T-cell (primary cell): ENCODE results near the gene ARHGAP40. TPM values are rescaled to one million over a fixed set of nuclear protein-coding genes. Genes with fewer than 3 reads are reported as not detected.

Experiments
- ATAC-seq, 4 experiments: fragments of 200-7000 bp in 3 of 4; fragments of 150-1000 bp in 1 of 4; cut with Tn5 transposase; replicated peaks in 1 of 4; 1 replicate in 3 of 4; 2 replicates in 1 of 4; pipeline ENCODE4 v1.10.0; 2021; ENCODE audit warnings: moderate library complexity in 3 of 4, mild to moderate bottlenecking in 2 of 4, moderate number of reproducible peaks in 1 of 4
- CTCF ChIA-PET, 2 donors: fragments of 300-600 bp; sonication (Branson Sonifier 250); formaldehyde crosslinking; loops; one replicate each; lab custom pipeline; 2022; ENCODE audit warnings: antibody characterized with exemption in 2 of 2; lab: Charles Lee
- POLR2A ChIA-PET, 2 donors: fragments of 300-600 bp; sonication (Branson Sonifier 250); formaldehyde crosslinking; loops; one replicate each; lab custom pipeline; 2022; ENCODE audit warnings: antibody characterized with exemption in 2 of 2; lab: Charles Lee
- DNase-seq, 35 experiments: peaks; one replicate each; pipeline versions ENCODE4 v3.0.0 to v3.0.0-alpha.2; 2013 to 2023
- H3K27ac ChIP-seq: one replicate; pipeline ENCODE4 v1.5.1; 2013; ENCODE audit warnings: low read length
- H3K27me3 ChIP-seq, 2 experiments: replicated peaks in 1 of 2; 1 replicate in 1 of 2; 2 replicates in 1 of 2; pipeline versions ENCODE4 v1.6.1 to v1.7.0; 2013; ENCODE audit warnings: low read length in 1 of 2, mixed read lengths in 1 of 2; ENCODE audit not compliant: control insufficient read depth in 2 of 2, insufficient read depth in 2 of 2; ENCODE audit errors: extremely low read depth in 1 of 2
- H3K36me3 ChIP-seq, 2 donors: 1 replicate in 1 of 2; 2 replicates in 1 of 2; pipeline versions ENCODE4 v1.6.1 to v1.7.0; 2013; ENCODE audit warnings: low read length in 1 of 2; ENCODE audit not compliant: control insufficient read depth in 2 of 2, insufficient read depth in 1 of 2; ENCODE audit errors: extremely low read depth in 1 of 2
- H3K4me1 ChIP-seq, 2 experiments: 1 replicate in 1 of 2; 2 replicates in 1 of 2; pipeline versions ENCODE4 v1.6.1 to v1.7.0; 2013; ENCODE audit warnings: low read length in 2 of 2, mixed read lengths in 1 of 2; ENCODE audit not compliant: insufficient read depth in 2 of 2, control insufficient read depth in 1 of 2; ENCODE audit errors: extremely low read depth in 1 of 2
- H3K4me3 ChIP-seq, 2 donors: 1 replicate in 1 of 2; 2 replicates in 1 of 2; pipeline versions ENCODE4 v1.5.1 to v1.7.0; 2013; ENCODE audit warnings: mild to moderate bottlenecking in 2 of 2, low read length in 1 of 2, moderate library complexity in 1 of 2; ENCODE audit not compliant: control insufficient read depth in 1 of 2; ENCODE audit errors: extremely low read depth in 1 of 2
- H3K9me3 ChIP-seq: 2 replicates; pipeline ENCODE4 v1.7.0; 2013
- H3K27ac Mint-ChIP-seq, 2 donors: one replicate each; pipeline ENCODE4 v1.8.0; 2020 to 2021; ENCODE audit warnings: mild to moderate bottlenecking in 2 of 2, mixed read lengths in 2 of 2
- H3K27me3 Mint-ChIP-seq, 2 donors: one replicate each; pipeline ENCODE4 v1.8.0; 2021 to 2022; ENCODE audit warnings: mixed read lengths in 2 of 2
- H3K36me3 Mint-ChIP-seq: one replicate; pipeline ENCODE4 v1.8.0; 2021; ENCODE audit warnings: mixed read lengths
- H3K4me1 Mint-ChIP-seq, 3 donors: one replicate each; pipeline ENCODE4 v1.8.0; 2020 to 2022; ENCODE audit warnings: mixed read lengths in 3 of 3, mild to moderate bottlenecking in 1 of 3
- H3K4me3 Mint-ChIP-seq, 3 donors: one replicate each; pipeline ENCODE4 v1.8.0; 2020 to 2022; ENCODE audit warnings: mild to moderate bottlenecking in 3 of 3, mixed read lengths in 3 of 3, moderate library complexity in 3 of 3
- H3K9me3 Mint-ChIP-seq, 3 donors: one replicate each; pipeline ENCODE4 v1.8.0; 2020 to 2022; ENCODE audit warnings: mixed read lengths in 3 of 3
- WGBS: methylation state at CpG from one replicate; pipeline ENCODE4 v1.1.5; 2013; ENCODE audit warnings: missing lambda C conversion rate; ENCODE audit not compliant: insufficient coverage; 5-methylcytosine and 5-hydroxymethylcytosine counted together
- total RNA-seq, 35 experiments: library from RNA in 6 of 35; stranded (reverse) in 6 of 35; fragments of 120-200 nt in 1 of 35; gene quantifications; one replicate each; pipeline versions ENCODE4 v1.2.1 to v1.2.4 and lab custom pipeline; 2013 to 2026

Gene ARHGAP40
- total RNA-seq, 5 donors from 2014 or later (not counting 1 experiment from before 2014, with no cell fraction given), result 0.28 TPM; not detected in 4

GRCh38 chr20:38670786-38671185, 69.2 kb downstream of the ARHGAP40 start:
- no peaks in the 10 kb centered on the region for H3K9me3 Mint-ChIP-seq
- H3K27me3 Mint-ChIP-seq, result peaks cover 46 to 81% of the 10 kb centered on the region in 2 donors

GRCh38 chr20:38671186-38671585, 69.6 kb downstream of the ARHGAP40 start:
- peaks cover 6 to 15% (median 10%) of the 10 kb centered on the region in 3 donors for H3K4me1 Mint-ChIP-seq
- H3K36me3 ChIP-seq, result no peaks in the 10 kb centered on the region
- H3K27ac Mint-ChIP-seq, result no peak overlapping the region
- WGBS, result 43% methylated on average over 3 of the region's 6 CpGs
- DNase-seq, result no peak
- no peaks in the 10 kb centered on the region for H3K9me3 Mint-ChIP-seq
- no peak overlapping the region for H3K4me3 ChIP-seq
- H3K27me3 ChIP-seq, result peaks cover 6 to 75% of the 10 kb centered on the region in 2 experiments
- POLR2A ChIA-PET, result no interaction called here
- no peaks in the 10 kb centered on the region for H3K9me3 ChIP-seq
- ATAC-seq, result no peak
- CTCF ChIA-PET, result no interaction called here
- H3K4me1 ChIP-seq, result peaks cover 0 to 17% of the 10 kb centered on the region in 2 experiments
- peaks cover 43 to 77% of the 10 kb centered on the region in 2 donors for H3K27me3 Mint-ChIP-seq
- H3K4me3 Mint-ChIP-seq, result no peak overlapping the region
- H3K27ac ChIP-seq, result no peak overlapping the region
- H3K36me3 Mint-ChIP-seq, result no peaks in the 10 kb centered on the region

More at GRCh38 chr20:38670786-38671185, 69.2 kb downstream of the ARHGAP40 start:
- Histone ChIP-seq H3K27me3 (peaks cover 6 to 79% of the 10 kb centered on the region in 2 experiments), H3K9me3 (no peaks in the 10 kb centered on the region), H3K4me3 (no peak overlapping the region), H3K27ac (no peak overlapping the region), H3K4me1 (peaks cover 0 to 17% of the 10 kb centered on the region in 2 experiments), H3K36me3 (no peaks in the 10 kb centered on the region)
- Mint-ChIP-seq H3K4me1 (peaks cover 6 to 15% (median 10%) of the 10 kb centered on the region in 3 donors), H3K27ac (no peak overlapping the region), H3K4me3 (no peak overlapping the region), H3K36me3 (no peaks in the 10 kb centered on the region)
- 100% methylated on average over 1 of the region's 3 CpGs for WGBS
- no peak for ATAC-seq
- no peak for DNase-seq
- ChIA-PET POLR2A (no interaction called here), CTCF (no interaction called here)

DNA sequence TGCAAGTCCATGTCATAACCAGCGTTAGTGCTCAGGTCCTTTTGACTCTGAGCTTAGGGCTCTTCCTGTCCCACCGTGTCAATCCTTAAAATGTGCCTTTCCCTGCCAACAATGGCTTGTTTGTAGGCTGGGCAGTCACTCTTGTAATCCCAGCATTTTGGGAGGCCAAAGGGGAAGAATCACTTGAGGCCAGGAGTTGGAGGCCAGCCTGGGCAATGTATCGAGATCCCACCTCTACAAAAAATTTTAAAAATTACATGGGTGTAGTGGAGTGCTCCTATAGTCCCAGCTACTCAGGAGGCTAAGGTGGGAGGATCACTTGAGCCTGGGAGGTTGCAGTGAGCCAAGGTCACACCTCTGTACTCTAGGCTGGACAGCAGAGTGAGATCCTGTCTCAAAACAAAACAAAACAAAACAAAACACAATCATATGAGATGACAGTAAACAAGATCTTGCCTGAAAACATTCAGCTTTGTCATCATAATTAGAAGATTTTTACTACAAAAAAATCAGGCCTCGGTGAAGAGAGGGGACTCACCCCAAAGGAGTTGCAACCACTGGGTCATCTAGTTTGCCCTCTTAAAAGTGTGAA, 70.2 kb downstream of the ARHGAP40 start:
- Mint-ChIP-seq H3K36me3 (no peaks in the 10 kb centered on the region), H3K27me3 (peaks cover 43 to 72% of the 10 kb centered on the region in 2 donors), H3K27ac (no peak overlapping the region), H3K4me1 (peaks cover 6 to 15% (median 10%) of the 10 kb centered on the region in 3 donors), H3K4me3 (no peak overlapping the region), H3K9me3 (no peaks in the 10 kb centered on the region)
- Histone ChIP-seq H3K36me3 (no peaks in the 10 kb centered on the region), H3K27me3 (peaks cover 6 to 69% of the 10 kb centered on the region in 2 experiments), H3K9me3 (no peaks in the 10 kb centered on the region), H3K4me1 (peaks cover 0 to 17% of the 10 kb centered on the region in 2 experiments), H3K27ac (no peak overlapping the region), H3K4me3 (no peak overlapping the region)
- WGBS, result 80% methylated on average over 2 of the region's 4 CpGs
- DNase-seq, result no peak
- CTCF ChIA-PET, result no interaction called here
- POLR2A ChIA-PET, result no interaction called here
- no peak for ATAC-seq

DNA sequence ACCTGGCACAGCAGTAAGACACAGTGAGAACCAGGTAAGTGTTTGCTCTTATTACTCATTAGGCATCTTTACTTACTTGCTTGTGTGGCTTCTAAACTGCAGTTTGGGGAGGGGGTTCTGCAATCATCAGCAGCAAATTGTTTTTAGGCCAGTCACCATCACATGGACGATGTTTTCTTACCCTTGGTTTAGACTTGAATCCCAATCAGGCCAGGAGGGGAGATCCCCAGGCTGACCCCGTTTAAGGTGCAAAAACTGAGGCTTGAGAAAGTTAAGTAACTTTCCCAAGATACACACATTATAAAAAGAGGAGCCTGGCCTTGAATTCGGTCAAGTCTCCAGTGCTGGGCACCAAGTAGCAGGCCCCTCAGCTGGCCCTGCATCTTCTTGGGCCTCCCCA, 70.9 kb downstream of the ARHGAP40 start:
- Histone ChIP-seq H3K27me3 (peaks cover 6 to 63% of the 10 kb centered on the region in 2 experiments), H3K4me1 (peaks cover 0 to 17% of the 10 kb centered on the region in 2 experiments), H3K27ac (no peak overlapping the region), H3K4me3 (no peak overlapping the region), H3K9me3 (no peaks in the 10 kb centered on the region), H3K36me3 (no peaks in the 10 kb centered on the region)
- 57% methylated on average over 1 of the region's 3 CpGs for WGBS
- Mint-ChIP-seq H3K36me3 (no peaks in the 10 kb centered on the region), H3K9me3 (no peaks in the 10 kb centered on the region), H3K27ac (no peak overlapping the region), H3K4me3 (no peak overlapping the region), H3K4me1 (peaks cover 6 to 15% (median 10%) of the 10 kb centered on the region in 3 donors), H3K27me3 (peaks cover 42 to 69% of the 10 kb centered on the region in 2 donors)
- ATAC-seq, result no peak
- CTCF ChIA-PET, result no interaction called here
- POLR2A ChIA-PET, result no interaction called here
- no peak for DNase-seq

DNA sequence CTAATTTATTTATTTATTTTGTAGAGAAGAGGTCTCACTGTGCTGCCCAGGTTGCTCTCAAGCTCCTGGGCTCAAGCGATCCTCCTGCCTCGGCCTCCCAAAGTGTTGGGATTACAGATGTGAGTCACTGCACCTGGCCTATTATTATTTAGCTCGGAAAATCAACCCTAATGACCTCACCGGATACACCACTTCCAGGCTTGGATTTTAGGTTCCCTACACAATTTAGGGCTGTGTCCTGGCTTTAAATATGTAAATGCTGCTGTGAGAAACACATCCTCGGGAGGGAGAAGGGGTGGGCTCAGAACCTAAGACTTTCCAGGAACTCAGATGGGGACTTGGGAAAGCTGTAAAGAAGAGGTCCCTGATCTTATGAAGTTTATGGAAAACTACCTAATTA, 71.7 kb downstream of the ARHGAP40 start:
- Histone ChIP-seq H3K36me3 (no peaks in the 10 kb centered on the region), H3K27me3 (peaks cover 6 to 56% of the 10 kb centered on the region in 2 experiments), H3K9me3 (no peaks in the 10 kb centered on the region), H3K4me1 (peaks cover 0 to 17% of the 10 kb centered on the region in 2 experiments), H3K27ac (no peak overlapping the region), H3K4me3 (peak overlapping the region; percentile 59 to 82)
- no peak overlapping the region for H3K27ac Mint-ChIP-seq
- CTCF ChIA-PET, result interaction anchor here in 1 of 2 donors (0.6 to 1.1 kb wide), 2 partner anchors 18 to 216 kb away, joined by 3 read pairs; no protein-coding TSS in a partner anchor
- DNase-seq (no peak), ATAC-seq (no peak)
- peaks cover 6 to 15% (median 10%) of the 10 kb centered on the region in 3 donors for H3K4me1 Mint-ChIP-seq
- H3K36me3 Mint-ChIP-seq, result no peaks in the 10 kb centered on the region
- no CpG with 5 or more reads among the region's 5 CpGs for WGBS
- no peaks in the 10 kb centered on the region for H3K9me3 Mint-ChIP-seq
- peaks cover 35 to 63% of the 10 kb centered on the region in 2 donors for H3K27me3 Mint-ChIP-seq
- POLR2A ChIA-PET, result interaction anchor here in 1 of 2 donors (0.6 kb wide), 1 partner anchor 1293 kb away, joined by 14 read pairs; no protein-coding TSS in a partner anchor
- peak overlapping the region; percentile 74 to 81 (median 80) for H3K4me3 Mint-ChIP-seq

DNA sequence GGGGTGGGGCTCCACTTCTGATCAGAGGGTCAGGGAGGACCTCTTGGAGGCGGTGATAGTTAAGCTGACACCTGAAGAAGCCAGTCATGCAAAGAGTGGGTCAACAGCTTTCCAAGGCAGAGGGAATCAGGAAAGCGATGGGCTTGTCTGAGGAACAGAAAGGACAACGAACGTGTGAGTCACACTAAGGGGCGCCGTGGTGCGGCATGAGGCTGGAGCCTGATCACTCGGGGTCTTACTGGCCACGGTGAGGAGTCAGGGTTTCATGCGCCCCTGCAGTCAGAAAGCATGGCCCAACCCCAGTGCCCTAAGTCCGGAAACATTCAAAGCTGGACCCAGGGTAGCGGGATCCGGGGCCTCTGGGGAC, 72.1 kb downstream of the ARHGAP40 start:
- H3K4me3 Mint-ChIP-seq, result peak overlapping the region; percentile 74 to 81 (median 80)
- Histone ChIP-seq H3K4me3 (peak overlapping the region; percentile 59 to 82), H3K27ac (no peak overlapping the region), H3K9me3 (no peaks in the 10 kb centered on the region), H3K4me1 (peaks cover 0 to 17% of the 10 kb centered on the region in 2 experiments), H3K27me3 (peaks cover 6 to 54% of the 10 kb centered on the region in 2 experiments), H3K36me3 (no peaks in the 10 kb centered on the region)
- ATAC-seq (peak in 2 of 4 experiments; percentile 11 to 28), DNase-seq (peak in 3 of 35 experiments; percentile 4 to 13 (median 10))
- peaks cover 6 to 15% (median 10%) of the 10 kb centered on the region in 3 donors for H3K4me1 Mint-ChIP-seq
- ChIA-PET CTCF (interaction anchor here in 1 of 2 donors (0.6 to 1.1 kb wide), 2 partner anchors 18 to 216 kb away, joined by 3 read pairs; no protein-coding TSS in a partner anchor), POLR2A (no interaction called here)
- H3K27me3 Mint-ChIP-seq, result peaks cover 34 to 60% of the 10 kb centered on the region in 2 donors
- H3K27ac Mint-ChIP-seq, result no peak overlapping the region
- WGBS, result 5% methylated on average over 13 of the region's 13 CpGs
- no peaks in the 10 kb centered on the region for H3K9me3 Mint-ChIP-seq
- no peaks in the 10 kb centered on the region for H3K36me3 Mint-ChIP-seq
